HL-60 (cell line): Measurements from ENCODE around the gene AEBP2.
"Not testable (repeated sequence)": the region's sequence is repeated elsewhere in the genome, so short reads cannot be mapped to it uniquely, and the experiment has no call there.

Experiments
- DNase-seq, 2 experiments: peaks; one replicate each; pipeline ENCODE4 v3.0.0-alpha.2; 2010 to 2020; ENCODE audit warnings: low read depth in 1 of 2, low spot score in 1 of 2
- H3K27ac ChIP-seq: fragments of 250-450 bp; sonication (Bioruptor Pico); replicated peaks from 2 replicates; pipeline ENCODE4 v1.5.1; 2020; ENCODE audit warnings: mild to moderate bottlenecking, moderate library complexity
- H3K27me3 ChIP-seq: fragments of 250-450 bp; sonication (Bioruptor Pico); 2 replicates; pipeline ENCODE4 v1.5.1; 2021; ENCODE audit warnings: mild to moderate bottlenecking, moderate library complexity; ENCODE audit not compliant: insufficient read depth, poor library complexity, severe bottlenecking
- H3K4me3 ChIP-seq: replicated peaks from 2 replicates; pipeline ENCODE4 v1.5.1; 2011; ENCODE audit warnings: mild to moderate bottlenecking, control low read depth, low read length; ENCODE audit not compliant: insufficient read depth
- CTCF ChIP-seq: IDR thresholded peaks from one replicate; pipeline ENCODE4 v1.5.1; 2011; ENCODE audit warnings: low read length, control low read depth, inconsistent platforms; ENCODE audit not compliant: insufficient read depth
- GABPA ChIP-seq: IDR thresholded peaks from 2 replicates; pipeline ENCODE4 v1.6.1; 2012; ENCODE audit warnings: low read depth
- POLR2AphosphoS5 ChIP-seq: IDR thresholded peaks from 2 replicates; pipeline ENCODE4 v1.6.1; 2012; ENCODE audit warnings: low read depth
- REST ChIP-seq: IDR thresholded peaks from 2 replicates; pipeline ENCODE4 v1.6.1; 2012; ENCODE audit warnings: low read depth; ENCODE audit not compliant: insufficient replicate concordance
- SPI1 ChIP-seq: IDR thresholded peaks from 2 replicates; pipeline ENCODE4 v1.6.1; 2012; ENCODE audit warnings: low read depth, mild to moderate bottlenecking, borderline replicate concordance

The AEBP2 gene

GRCh38 chr12:19397534-19397933, 41.8 kb upstream of the AEBP2 start:
- Histone ChIP-seq H3K4me3 (no peak overlapping the region), H3K27ac (no peak overlapping the region), H3K27me3 (no peaks in the 10 kb centered on the region)
- DNase-seq = no peak
- no peak for TF ChIP-seq SPI1
- no peak for TF ChIP-seq GABPA
- TF ChIP-seq CTCF = no peak
- TF ChIP-seq REST = no peak
- TF ChIP-seq POLR2AphosphoS5 = no peak

GRCh38 chr12:19398376-19399363, 40.6 kb upstream of the AEBP2 start:
- Histone ChIP-seq H3K27ac (no peak overlapping the region), H3K27me3 (no peaks in the 10 kb centered on the region), H3K4me3 (no peak overlapping the region)
- TF ChIP-seq CTCF (no peak), REST (no peak), POLR2AphosphoS5 (no peak), GABPA (no peak), SPI1 (no peak)
- DNase-seq = no peak

GRCh38 chr12:19400649-19401285, 38.5 kb upstream of the AEBP2 start:
- not testable (repeated sequence) for H3K27ac ChIP-seq, H3K27me3 ChIP-seq, DNase-seq, H3K4me3 ChIP-seq

- TF ChIP-seq POLR2AphosphoS5 (no peak), SPI1 (no peak), CTCF (no peak), REST (no peak), GABPA (no peak)
- DNase-seq = no peak
- no peak overlapping the region for H3K4me3 ChIP-seq
- no peaks in the 10 kb centered on the region for H3K27me3 ChIP-seq
- no peak overlapping the region for H3K27ac ChIP-seq
Observed at GRCh38 chr12:19402211-19402610, 37.1 kb upstream of the AEBP2 start.
